ENCODE results near the gene KATNB1.

GRCh38 chr16:57725554-57725953, 10.0 kb upstream of the KATNB1 start:
- TF ChIP-seq EZH2 (IDR thresholded peaks at IDR 0.05; ENCODE audit: borderline replicate concordance, insufficient read depth, low read length, poor library complexity, severe bottlenecking) = no peak
- no peak for TF ChIP-seq CTCF (IDR thresholded peaks at IDR 0.05; ENCODE audit: poor library complexity, severe bottlenecking)
- no peak for TF ChIP-seq REST (IDR thresholded peaks at IDR 0.05; ENCODE audit: borderline replicate concordance)
- TF ChIP-seq POLR2AphosphoS5 (IDR thresholded peaks at IDR 0.05) = no peak

Measured in neural cell (in vitro differentiated cells).